Activated T-helper 2 cell treated with anti-CD3 and anti-CD28 coated beads, Interferon-gamma antibody, Interleukin-2, Interleukin-4, amounts not matched to agents 10 μg/mL and 5 μg/mL and 100 μg/mL, durations not matched to agents 14 hours and 24 hours and 36 hours (primary cell): ENCODE measurements around the gene KCTD2. TPM values are rescaled to one million over a fixed set of nuclear protein-coding genes. Genes with fewer than 3 reads are reported as not detected.
"Not testable (repeated sequence)": the region's sequence is repeated elsewhere in the genome, so short reads cannot be mapped to it uniquely, and the experiment has no call there.

ENCODE experiments used
- DNase-seq: peaks from one replicate; pipeline ENCODE4 v3.0.0; 2021; ENCODE audit warnings: low spot score
- H3K27ac Mint-ChIP-seq: one replicate; pipeline ENCODE4 v1.8.0; 2021; ENCODE audit warnings: mixed read lengths
- H3K27me3 Mint-ChIP-seq: one replicate; pipeline ENCODE4 v1.8.0; 2021; ENCODE audit warnings: low read depth, mixed read lengths
- H3K36me3 Mint-ChIP-seq: one replicate; pipeline ENCODE4 v1.8.0; 2021; ENCODE audit warnings: low read depth, mixed read lengths
- H3K4me1 Mint-ChIP-seq: one replicate; pipeline ENCODE4 v1.8.0; 2021; ENCODE audit warnings: low read depth, mixed read lengths
- H3K4me3 Mint-ChIP-seq: one replicate; pipeline ENCODE4 v1.8.0; 2021; ENCODE audit warnings: low read depth, mild to moderate bottlenecking, moderate library complexity, mixed read lengths
- H3K9me3 Mint-ChIP-seq: one replicate; pipeline ENCODE4 v1.8.0; 2021; ENCODE audit warnings: mixed read lengths
- intact Hi-C: fragments of 100-400 bp; cut with micrococcal nuclease; formaldehyde crosslinking; loops from one replicate; pipeline ENCODE4 v1.15.1; 2023
- total RNA-seq: library from RNA; stranded (reverse); gene quantifications from 2 replicates; pipeline ENCODE4 v1.2.3, GENCODE V29; 2022

Gene KCTD2
- total RNA-seq, 1 donor from 2014 or later = 18.0 TPM

DNA sequence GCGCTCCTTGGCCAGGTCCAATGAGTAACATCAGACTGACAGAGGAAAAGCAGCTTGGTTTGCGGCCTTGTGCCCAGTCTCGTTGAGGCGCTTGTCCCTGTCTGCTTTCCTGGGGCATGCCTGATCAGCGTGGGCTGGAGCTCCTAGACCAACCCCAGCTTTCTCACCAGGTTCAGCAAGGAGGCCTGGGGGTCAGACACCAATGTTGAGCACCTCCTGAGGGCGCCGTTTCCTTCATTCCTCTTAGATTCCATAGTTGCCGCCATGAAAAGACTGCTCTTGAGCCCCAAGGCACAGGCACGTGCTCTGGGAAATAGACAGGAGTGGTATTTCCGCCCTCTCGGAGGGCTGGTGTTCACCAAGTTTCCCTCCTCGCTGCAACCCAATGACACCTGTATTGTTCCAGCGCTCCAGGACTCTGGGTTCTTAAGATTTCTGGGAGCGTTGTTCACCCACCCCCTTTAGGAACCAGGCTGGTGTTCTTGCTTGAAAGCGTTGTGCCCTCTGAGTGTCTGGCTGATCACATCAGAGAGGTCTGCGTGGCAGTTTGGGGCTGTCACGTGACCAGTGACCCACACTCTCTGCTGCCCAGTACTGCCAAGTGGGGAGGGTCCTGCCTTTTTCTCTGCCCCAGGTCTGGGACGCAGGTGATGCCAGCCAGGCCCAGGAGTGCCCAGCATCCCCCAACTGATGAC lies 18.0 kb downstream of the KCTD2 start:
- Mint-ChIP-seq H3K27me3 (no peaks in the 10 kb centered on the region), H3K4me1 (peaks cover 31% of the 10 kb centered on the region), H3K27ac (peak overlapping the region; percentile 85), H3K4me3 (no peak overlapping the region), H3K36me3 (peaks cover 48% of the 10 kb centered on the region), H3K9me3 (no peaks in the 10 kb centered on the region)
- DNase-seq = no peak
- intact Hi-C loops = no loop called here

- Mint-ChIP-seq H3K9me3 (no peaks in the 10 kb centered on the region), H3K4me1 (peaks cover 28% of the 10 kb centered on the region), H3K4me3 (no peak overlapping the region), H3K27me3 (no peaks in the 10 kb centered on the region), H3K36me3 (peaks cover 45% of the 10 kb centered on the region), H3K27ac (peak overlapping the region; percentile 85)
- intact Hi-C loops = no loop called here
- DNase-seq = no peak
Observed at GRCh38 chr17:75065562-75066151, 18.6 kb downstream of the KCTD2 start.

GRCh38 chr17:75067856-75068255 lies 20.8 kb downstream of the KCTD2 start:
- peaks cover 30% of the 10 kb centered on the region for H3K4me1 Mint-ChIP-seq
- DNase-seq = peak; percentile 32
- peak overlapping the region; percentile 78 for H3K27ac Mint-ChIP-seq
- H3K27me3 Mint-ChIP-seq = no peaks in the 10 kb centered on the region
- H3K9me3 Mint-ChIP-seq = no peaks in the 10 kb centered on the region
- H3K36me3 Mint-ChIP-seq = peaks cover 25% of the 10 kb centered on the region
- intact Hi-C loops = no loop called here
- H3K4me3 Mint-ChIP-seq = no peak overlapping the region

GRCh38 chr17:75068750-75069149 lies 21.7 kb downstream of the KCTD2 start:
- H3K4me3 Mint-ChIP-seq = no peak overlapping the region
- H3K27ac Mint-ChIP-seq = peak overlapping the region; percentile 40
- no peaks in the 10 kb centered on the region for H3K9me3 Mint-ChIP-seq
- H3K36me3 Mint-ChIP-seq = peaks cover 16% of the 10 kb centered on the region
- no peak for DNase-seq
- intact Hi-C loops = no loop called here
- H3K27me3 Mint-ChIP-seq = no peaks in the 10 kb centered on the region
- peaks cover 30% of the 10 kb centered on the region for H3K4me1 Mint-ChIP-seq

DNA sequence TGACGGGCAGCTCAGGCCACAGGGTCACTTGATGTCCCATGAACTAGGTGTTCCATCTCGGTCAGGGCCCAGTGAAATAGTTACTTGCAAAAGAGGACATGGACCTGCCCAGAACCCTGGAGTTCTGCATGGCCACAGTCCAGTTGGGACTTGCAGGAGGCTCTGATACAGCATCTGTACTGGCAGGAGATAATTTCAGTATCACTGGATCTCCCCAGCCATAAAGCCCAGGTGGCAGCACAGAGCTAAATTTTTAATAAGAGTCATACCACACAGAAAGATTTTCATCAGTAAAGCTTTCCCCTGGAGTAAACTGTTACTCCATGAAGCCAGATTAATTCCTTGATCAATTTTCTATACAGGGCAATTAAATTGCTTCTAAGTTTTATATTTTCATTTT lies 22.8 kb downstream of the KCTD2 start:
- Mint-ChIP-seq H3K4me1 (peaks cover 27% of the 10 kb centered on the region), H3K9me3 (no peaks in the 10 kb centered on the region), H3K4me3 (no peak overlapping the region), H3K27me3 (no peaks in the 10 kb centered on the region), H3K27ac (no peak overlapping the region), H3K36me3 (peaks cover 7% of the 10 kb centered on the region)
- intact Hi-C loops = no loop called here
- DNase-seq = no peak

- H3K9me3 Mint-ChIP-seq, H3K27me3 Mint-ChIP-seq, H3K36me3 Mint-ChIP-seq, intact Hi-C loops, H3K4me3 Mint-ChIP-seq, H3K27ac Mint-ChIP-seq, DNase-seq: not testable (repeated sequence)
- peaks cover 11% of the 10 kb centered on the region for H3K4me1 Mint-ChIP-seq
Observed at GRCh38 chr17:75071478-75072271, 24.6 kb downstream of the KCTD2 start.

GRCh38 chr17:75072909-75073308 lies 25.9 kb downstream of the KCTD2 start:
- intact Hi-C loops, H3K4me3 Mint-ChIP-seq, H3K36me3 Mint-ChIP-seq, H3K27ac Mint-ChIP-seq, H3K9me3 Mint-ChIP-seq, DNase-seq, H3K27me3 Mint-ChIP-seq: not testable (repeated sequence)
- peaks cover 10% of the 10 kb centered on the region for H3K4me1 Mint-ChIP-seq

- H3K9me3 Mint-ChIP-seq = no peaks in the 10 kb centered on the region
- no peaks in the 10 kb centered on the region for H3K36me3 Mint-ChIP-seq
- DNase-seq = no peak
- peaks cover 10% of the 10 kb centered on the region for H3K4me1 Mint-ChIP-seq
- H3K27me3 Mint-ChIP-seq = no peaks in the 10 kb centered on the region
- no peak overlapping the region for H3K27ac Mint-ChIP-seq
- H3K4me3 Mint-ChIP-seq = no peak overlapping the region
- intact Hi-C loops = no loop called here
Observed at GRCh38 chr17:75073618-75074047, 26.6 kb downstream of the KCTD2 start.

DNA sequence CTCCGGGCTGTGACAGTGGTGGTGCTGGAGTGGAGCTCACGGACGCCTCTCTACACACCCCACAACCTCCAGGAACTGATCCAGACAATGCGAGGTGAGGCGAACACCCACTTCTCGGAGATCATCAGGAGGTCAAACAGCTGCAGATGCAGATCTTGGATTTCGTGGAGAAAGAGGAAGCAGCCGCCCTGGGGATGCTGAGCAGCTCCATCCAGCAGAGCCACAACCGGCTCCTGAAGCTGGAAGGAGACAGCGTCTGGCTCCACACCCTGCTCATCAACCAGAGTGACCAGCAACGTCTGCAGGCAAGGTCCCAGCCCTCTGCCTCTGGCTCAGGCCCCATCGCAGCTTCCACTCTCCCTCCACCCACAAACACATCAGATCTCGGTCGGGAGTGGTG lies 27.5 kb downstream of the KCTD2 start:
- H3K27ac Mint-ChIP-seq = no peak overlapping the region
- no peak overlapping the region for H3K4me3 Mint-ChIP-seq
- H3K27me3 Mint-ChIP-seq = no peaks in the 10 kb centered on the region
- no peaks in the 10 kb centered on the region for H3K9me3 Mint-ChIP-seq
- peaks cover 7% of the 10 kb centered on the region for H3K4me1 Mint-ChIP-seq
- no peak for DNase-seq
- intact Hi-C loops = no loop called here
- no peaks in the 10 kb centered on the region for H3K36me3 Mint-ChIP-seq

- no peak overlapping the region for H3K27ac Mint-ChIP-seq
- H3K4me3 Mint-ChIP-seq = no peak overlapping the region
- H3K27me3 Mint-ChIP-seq = no peaks in the 10 kb centered on the region
- H3K9me3 Mint-ChIP-seq = no peaks in the 10 kb centered on the region
- no peaks in the 10 kb centered on the region for H3K36me3 Mint-ChIP-seq
- intact Hi-C loops = no loop called here
- peaks cover 7% of the 10 kb centered on the region for H3K4me1 Mint-ChIP-seq
- DNase-seq = no peak
Observed at GRCh38 chr17:75075597-75076336, 28.7 kb downstream of the KCTD2 start.

DNA sequence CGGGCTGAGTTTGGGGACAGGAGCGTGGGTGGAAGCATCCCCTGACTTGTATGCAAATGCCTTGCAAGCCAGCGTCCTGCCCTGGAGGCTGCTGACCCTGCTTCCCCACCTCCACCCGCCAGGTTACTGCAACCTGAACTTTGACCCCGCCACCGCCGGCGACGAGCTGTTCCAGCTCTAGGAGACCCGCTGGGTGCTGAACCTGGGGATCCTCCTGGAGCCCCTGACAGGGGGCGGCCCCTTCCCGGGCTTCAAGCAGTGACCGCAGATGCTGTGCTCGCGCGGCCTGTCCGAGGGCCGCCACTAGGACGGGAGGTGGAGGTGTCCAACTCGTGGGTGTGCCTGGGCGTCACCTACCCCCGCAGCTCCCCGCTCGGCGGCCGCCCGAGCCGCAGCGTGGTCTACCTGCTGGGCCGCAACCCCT lies 30.1 kb downstream of the KCTD2 start:
- H3K27me3 Mint-ChIP-seq = no peaks in the 10 kb centered on the region
- DNase-seq = no peak
- H3K4me3 Mint-ChIP-seq = peak overlapping the region; percentile 63
- no peaks in the 10 kb centered on the region for H3K36me3 Mint-ChIP-seq
- intact Hi-C loops = no loop called here
- H3K9me3 Mint-ChIP-seq = no peaks in the 10 kb centered on the region
- H3K27ac Mint-ChIP-seq = no peak overlapping the region
- H3K4me1 Mint-ChIP-seq = peaks cover 5% of the 10 kb centered on the region

- Mint-ChIP-seq H3K4me1 (peaks cover 5% of the 10 kb centered on the region), H3K27ac (no peak overlapping the region), H3K27me3 (peaks cover 2% of the 10 kb centered on the region), H3K36me3 (no peaks in the 10 kb centered on the region), H3K9me3 (no peaks in the 10 kb centered on the region), H3K4me3 (peak overlapping the region; percentile 63)
- DNase-seq = peak; percentile 36
- intact Hi-C loops = no loop called here
Observed at GRCh38 chr17:75077496-75078283, 30.7 kb downstream of the KCTD2 start.
